Body of pancreas (tissue), 4 donors: Measurements from ENCODE around the gene N4BP2L1.

Experiments
- POLR2A ChIP-seq, 3 donors: fragments of 450-650 bp; IDR thresholded peaks; one replicate each; pipeline ENCODE4 v1.6.1; 2016; ENCODE audit warnings: antibody characterized with exemption in 3 of 3, mild to moderate bottlenecking in 2 of 3
- TF ChIP-seq, protein P1 (sequence below), 7 experiments: fragments of 450-650 bp in 4 of 7; fragments of 200-600 bp in 3 of 7; sonication (generic) in 3 of 7; IDR thresholded peaks; one replicate each; pipeline ENCODE4 v1.5.1; 2016 to 2019; ENCODE audit warnings: antibody characterized with exemption in 7 of 7

DNA sequence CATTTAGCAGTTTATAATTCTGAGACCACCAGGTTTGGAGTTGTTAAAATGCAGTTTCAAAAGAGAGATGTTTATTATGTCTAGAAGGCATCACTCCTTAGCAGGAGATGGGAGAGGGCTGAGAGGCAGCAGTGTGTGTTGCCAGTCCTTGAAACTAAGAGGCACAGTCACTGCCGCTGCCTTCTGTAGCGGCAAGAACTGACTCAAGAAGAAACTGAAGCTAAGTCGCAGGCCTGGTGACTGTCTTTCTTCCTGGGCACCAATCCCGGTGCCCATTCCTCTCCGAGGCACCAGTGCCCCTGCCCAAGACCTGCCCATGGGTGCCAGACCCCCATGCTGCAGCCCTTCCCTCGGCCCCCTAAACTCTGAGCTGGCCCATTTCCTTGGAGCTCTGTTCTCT, 20.1 kb downstream of the N4BP2L1 start:
- TF ChIP-seq, protein P1, sequence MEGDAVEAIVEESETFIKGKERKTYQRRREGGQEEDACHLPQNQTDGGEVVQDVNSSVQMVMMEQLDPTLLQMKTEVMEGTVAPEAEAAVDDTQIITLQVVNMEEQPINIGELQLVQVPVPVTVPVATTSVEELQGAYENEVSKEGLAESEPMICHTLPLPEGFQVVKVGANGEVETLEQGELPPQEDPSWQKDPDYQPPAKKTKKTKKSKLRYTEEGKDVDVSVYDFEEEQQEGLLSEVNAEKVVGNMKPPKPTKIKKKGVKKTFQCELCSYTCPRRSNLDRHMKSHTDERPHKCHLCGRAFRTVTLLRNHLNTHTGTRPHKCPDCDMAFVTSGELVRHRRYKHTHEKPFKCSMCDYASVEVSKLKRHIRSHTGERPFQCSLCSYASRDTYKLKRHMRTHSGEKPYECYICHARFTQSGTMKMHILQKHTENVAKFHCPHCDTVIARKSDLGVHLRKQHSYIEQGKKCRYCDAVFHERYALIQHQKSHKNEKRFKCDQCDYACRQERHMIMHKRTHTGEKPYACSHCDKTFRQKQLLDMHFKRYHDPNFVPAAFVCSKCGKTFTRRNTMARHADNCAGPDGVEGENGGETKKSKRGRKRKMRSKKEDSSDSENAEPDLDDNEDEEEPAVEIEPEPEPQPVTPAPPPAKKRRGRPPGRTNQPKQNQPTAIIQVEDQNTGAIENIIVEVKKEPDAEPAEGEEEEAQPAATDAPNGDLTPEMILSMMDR (IDR thresholded peaks at IDR 0.05), result no peak
- no peak for TF ChIP-seq POLR2A (IDR thresholded peaks at IDR 0.05)
